ENCODE results near the gene ZNF536.

- no peak for TF ChIP-seq MAX (IDR thresholded peaks at IDR 0.05; ENCODE audit: low read depth)
- TF ChIP-seq RXRA (IDR thresholded peaks at IDR 0.05; ENCODE audit: borderline replicate concordance, low read depth): no peak
- TF ChIP-seq, protein P1, sequence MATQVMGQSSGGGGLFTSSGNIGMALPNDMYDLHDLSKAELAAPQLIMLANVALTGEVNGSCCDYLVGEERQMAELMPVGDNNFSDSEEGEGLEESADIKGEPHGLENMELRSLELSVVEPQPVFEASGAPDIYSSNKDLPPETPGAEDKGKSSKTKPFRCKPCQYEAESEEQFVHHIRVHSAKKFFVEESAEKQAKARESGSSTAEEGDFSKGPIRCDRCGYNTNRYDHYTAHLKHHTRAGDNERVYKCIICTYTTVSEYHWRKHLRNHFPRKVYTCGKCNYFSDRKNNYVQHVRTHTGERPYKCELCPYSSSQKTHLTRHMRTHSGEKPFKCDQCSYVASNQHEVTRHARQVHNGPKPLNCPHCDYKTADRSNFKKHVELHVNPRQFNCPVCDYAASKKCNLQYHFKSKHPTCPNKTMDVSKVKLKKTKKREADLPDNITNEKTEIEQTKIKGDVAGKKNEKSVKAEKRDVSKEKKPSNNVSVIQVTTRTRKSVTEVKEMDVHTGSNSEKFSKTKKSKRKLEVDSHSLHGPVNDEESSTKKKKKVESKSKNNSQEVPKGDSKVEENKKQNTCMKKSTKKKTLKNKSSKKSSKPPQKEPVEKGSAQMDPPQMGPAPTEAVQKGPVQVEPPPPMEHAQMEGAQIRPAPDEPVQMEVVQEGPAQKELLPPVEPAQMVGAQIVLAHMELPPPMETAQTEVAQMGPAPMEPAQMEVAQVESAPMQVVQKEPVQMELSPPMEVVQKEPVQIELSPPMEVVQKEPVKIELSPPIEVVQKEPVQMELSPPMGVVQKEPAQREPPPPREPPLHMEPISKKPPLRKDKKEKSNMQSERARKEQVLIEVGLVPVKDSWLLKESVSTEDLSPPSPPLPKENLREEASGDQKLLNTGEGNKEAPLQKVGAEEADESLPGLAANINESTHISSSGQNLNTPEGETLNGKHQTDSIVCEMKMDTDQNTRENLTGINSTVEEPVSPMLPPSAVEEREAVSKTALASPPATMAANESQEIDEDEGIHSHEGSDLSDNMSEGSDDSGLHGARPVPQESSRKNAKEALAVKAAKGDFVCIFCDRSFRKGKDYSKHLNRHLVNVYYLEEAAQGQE (IDR thresholded peaks at IDR 0.05; ENCODE audit: low read depth, low read length): no peak
- TF ChIP-seq RAD21 (IDR thresholded peaks at IDR 0.05; ENCODE audit: low read length): no peak
- TF ChIP-seq CTCF (IDR thresholded peaks at IDR 0.05): no peak
- no peak for TF ChIP-seq ELF1 (IDR thresholded peaks at IDR 0.05)
Measured at GRCh38 chr19:30596813-30597399, 224.7 kb downstream of the ZNF536 start.
